OCI-LY3 (cell line): ENCODE measurements around the gene USP34.

Experiments used
- H2AFZ ChIP-seq: fragments of 200-600, 300-600 bp; shearing (Covaris generic); 2 replicates; pipeline ENCODE4 v1.6.0; 2014; ENCODE audit warnings: antibody characterized with exemption, low read depth, low read length
- H3K27ac ChIP-seq: fragments of 200-600, 300-600 bp; sonication (generic); 2 replicates; pipeline ENCODE4 v1.5.1; 2014; ENCODE audit warnings: mild to moderate bottlenecking, low read length, moderate library complexity, mixed read lengths
- H3K27me3 ChIP-seq: fragments of 200-600, 300-600 bp; sonication (generic); 2 replicates; pipeline ENCODE4 v1.6.1; 2014; ENCODE audit warnings: low read depth, low read length, mixed read lengths
- H3K36me3 ChIP-seq: fragments of 200-600, 300-600 bp; sonication (generic); replicated peaks from 2 replicates; pipeline ENCODE3; 2014; ENCODE audit warnings: low read depth, low read length, mixed read lengths
- H3K4me1 ChIP-seq: fragments of 300-600, 200-600 bp; sonication (generic); 2 replicates; pipeline ENCODE4 v1.6.1; 2014; ENCODE audit warnings: low read length, mixed read lengths
- H3K4me2 ChIP-seq: fragments of 200-600, 300-600 bp; sonication (generic); 2 replicates; pipeline ENCODE4 v1.6.1; 2014; ENCODE audit warnings: low read length, mixed read lengths
- H3K4me3 ChIP-seq: fragments of 300-600, 200-600 bp; sonication (generic); 2 replicates; pipeline ENCODE4 v1.5.1; 2014; ENCODE audit warnings: antibody characterized with exemption, mild to moderate bottlenecking, low read length, moderate library complexity
- H3K79me2 ChIP-seq: fragments of 300-600, 200-600 bp; shearing (Covaris generic); 2 replicates; pipeline ENCODE4 v1.6.1; 2014; ENCODE audit warnings: mild to moderate bottlenecking, low read length, mixed read lengths
- H3K9ac ChIP-seq: fragments of 300-600, 200-600 bp; shearing (Covaris generic); 2 replicates; pipeline ENCODE4 v1.6.0; 2014; ENCODE audit warnings: mild to moderate bottlenecking, low read length, moderate library complexity
- H3K9me3 ChIP-seq: fragments of 200-600, 300-600 bp; shearing (Covaris generic); 2 replicates; pipeline ENCODE4 v1.6.1; 2014; ENCODE audit warnings: low read length, mixed read lengths; ENCODE audit not compliant: insufficient read depth
- H4K20me1 ChIP-seq: fragments of 200-600, 300-600 bp; sonication (generic); 2 replicates; pipeline ENCODE4 v1.6.1; 2016; ENCODE audit warnings: low read length, mixed read lengths; ENCODE audit not compliant: insufficient read depth
- CTCF ChIP-seq: fragments of 200-600, 300-600 bp; sonication (generic); IDR thresholded peaks from 2 replicates; pipeline ENCODE4 v1.5.1; 2014; ENCODE audit warnings: antibody characterized with exemption, low read length, low read depth
- EZH2phosphoT487 ChIP-seq: fragments of 200-600 bp; shearing (Covaris generic); IDR thresholded peaks from 2 replicates; pipeline ENCODE4 v1.6.1; 2018; ENCODE audit warnings: antibody characterized with exemption, mixed run types, low read depth

USP34 gene

GRCh38 chr2:61356958-61357350, 113.9 kb downstream of the USP34 start:
- Histone ChIP-seq H3K27me3 (no peaks in the 10 kb centered on the region), H3K36me3 (peaks cover 23% of the 10 kb centered on the region), H3K4me3 (no peak overlapping the region), H2AFZ (no peak overlapping the region), H3K9ac (no peak overlapping the region), H3K4me2 (no peak overlapping the region), H3K4me1 (no peaks in the 10 kb centered on the region), H3K79me2 (peaks cover 44% of the 10 kb centered on the region), H4K20me1 (peaks cover 8% of the 10 kb centered on the region), H3K9me3 (no peaks in the 10 kb centered on the region), H3K27ac (no peak overlapping the region)
- TF ChIP-seq EZH2phosphoT487 (no peak), CTCF (no peak)

- TF ChIP-seq EZH2phosphoT487 (no peak), CTCF (no peak)
- Histone ChIP-seq H3K79me2 (peaks cover 41% of the 10 kb centered on the region), H3K9ac (no peak overlapping the region), H3K4me2 (no peak overlapping the region), H3K4me3 (no peak overlapping the region), H3K27me3 (no peaks in the 10 kb centered on the region), H3K4me1 (no peaks in the 10 kb centered on the region), H3K9me3 (no peaks in the 10 kb centered on the region), H3K27ac (no peak overlapping the region), H4K20me1 (peaks cover 8% of the 10 kb centered on the region), H3K36me3 (peaks cover 20% of the 10 kb centered on the region), H2AFZ (no peak overlapping the region)
These were observed 114.5 kb downstream of the USP34 start for GRCh38 chr2:61356261-61356957.

GRCh38 chr2:61354543-61355197, 116.2 kb downstream of the USP34 start:
- TF ChIP-seq EZH2phosphoT487 = no peak
- no peak for TF ChIP-seq CTCF
- Histone ChIP-seq H3K36me3 (peaks cover 24% of the 10 kb centered on the region), H3K4me1 (no peaks in the 10 kb centered on the region), H3K9ac (no peak overlapping the region), H3K4me2 (no peak overlapping the region), H4K20me1 (peaks cover 8% of the 10 kb centered on the region), H3K27me3 (no peaks in the 10 kb centered on the region), H3K27ac (no peak overlapping the region), H3K79me2 (peaks cover 30% of the 10 kb centered on the region), H3K9me3 (no peaks in the 10 kb centered on the region), H3K4me3 (no peak overlapping the region), H2AFZ (no peak overlapping the region)

- H3K4me3 ChIP-seq = no peak overlapping the region
- no peak overlapping the region for H3K9ac ChIP-seq
- peaks cover 30% of the 10 kb centered on the region for H3K79me2 ChIP-seq
- no peaks in the 10 kb centered on the region for H3K4me1 ChIP-seq
- H3K27me3 ChIP-seq = no peaks in the 10 kb centered on the region
- H3K4me2 ChIP-seq = no peak overlapping the region
- TF ChIP-seq CTCF = no peak
- no peak for TF ChIP-seq EZH2phosphoT487
- no peak overlapping the region for H3K27ac ChIP-seq
- H4K20me1 ChIP-seq = peaks cover 4% of the 10 kb centered on the region; the same call in 1 of the 2 replicates
- no peak overlapping the region for H2AFZ ChIP-seq
- H3K9me3 ChIP-seq = no peaks in the 10 kb centered on the region
- peaks cover 27% of the 10 kb centered on the region for H3K36me3 ChIP-seq
These were observed 117.0 kb downstream of the USP34 start for GRCh38 chr2:61353909-61354308.
